HG03378 (cell line): ENCODE data around the gene L1TD1.
"Not testable (repeated sequence)": the region's sequence is repeated elsewhere in the genome, so short reads cannot be mapped to it uniquely, and the experiment has no call there.

Experiments used
- ATAC-seq: cut with Tn5 transposase; IDR thresholded peaks from one replicate; pipeline ENCODE4 v1.9.1; 2021; ENCODE audit warnings: mild to moderate bottlenecking, moderate library complexity; ENCODE audit not compliant: unreplicated experiment

Gene L1TD1

DNA sequence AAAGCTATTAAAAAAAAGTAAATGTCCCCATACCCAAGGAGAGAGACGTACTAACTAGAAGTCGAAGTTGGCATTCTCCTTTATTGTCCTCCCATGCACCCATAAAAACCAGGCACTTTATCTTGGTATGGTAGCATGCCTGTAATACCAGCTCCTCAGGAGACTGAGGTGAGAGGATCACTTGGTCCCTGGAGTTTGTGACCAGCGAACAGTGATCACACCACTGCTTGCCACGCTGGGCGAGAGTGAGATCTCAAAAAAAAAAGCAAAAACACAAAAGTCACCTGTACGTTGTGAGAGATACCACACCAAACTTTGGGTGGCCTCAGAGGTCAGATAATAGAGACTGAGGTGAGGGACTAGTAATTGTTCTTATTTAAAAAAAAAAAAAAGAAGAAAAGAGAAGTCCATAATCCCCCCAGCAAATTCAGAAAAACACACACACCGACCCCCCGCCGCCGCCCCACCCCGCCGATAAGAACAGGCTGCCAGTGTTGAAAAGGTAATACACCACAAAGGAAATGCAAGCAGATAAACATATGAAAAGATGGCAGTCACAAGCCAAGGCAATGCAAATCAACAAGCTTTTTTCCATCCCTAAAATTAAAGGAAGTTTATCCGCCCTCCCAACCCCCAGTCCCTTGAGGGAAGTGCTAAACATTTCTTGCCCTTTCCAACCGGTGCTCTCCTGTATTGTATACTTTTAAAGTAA, 3.6 kb downstream of the L1TD1 start:
- ATAC-seq, result no peak

DNA sequence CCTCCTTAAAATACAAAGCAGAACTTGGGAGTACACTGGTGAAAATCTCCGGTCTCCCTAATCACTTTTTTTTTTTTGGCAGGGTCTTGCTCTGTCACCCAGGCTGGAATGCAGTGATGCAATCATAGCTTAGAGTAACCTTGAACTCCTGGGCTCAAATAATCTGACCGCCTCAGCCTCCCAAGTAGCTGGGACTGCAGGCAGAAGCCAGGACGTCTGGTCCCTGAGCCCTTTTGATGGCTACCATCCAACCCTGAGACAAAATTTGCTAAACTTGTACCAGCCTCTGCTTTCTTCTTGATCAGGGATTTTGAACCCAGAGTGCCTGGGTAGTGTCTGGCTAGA, 4.1 kb downstream of the L1TD1 start:
- ATAC-seq, result no peak

DNA sequence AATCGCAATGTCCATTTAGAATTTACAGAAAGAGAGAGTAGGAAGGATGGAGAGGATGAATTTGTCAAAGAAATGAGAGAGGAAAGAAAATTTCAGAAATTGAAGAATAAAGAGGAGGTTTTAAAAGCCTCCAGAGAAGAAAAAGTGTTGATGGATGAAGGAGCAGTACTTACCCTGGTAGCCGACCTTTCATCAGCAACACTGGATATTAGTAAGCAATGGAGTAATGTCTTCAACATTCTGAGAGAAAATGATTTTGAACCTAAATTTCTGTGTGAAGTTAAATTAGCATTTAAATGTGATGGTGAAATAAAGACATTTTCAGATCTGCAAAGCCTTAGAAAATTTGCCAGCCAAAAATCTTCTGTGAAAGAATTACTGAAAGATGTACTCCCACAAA, 12.5 kb downstream of the L1TD1 start:
- no peak for ATAC-seq

DNA sequence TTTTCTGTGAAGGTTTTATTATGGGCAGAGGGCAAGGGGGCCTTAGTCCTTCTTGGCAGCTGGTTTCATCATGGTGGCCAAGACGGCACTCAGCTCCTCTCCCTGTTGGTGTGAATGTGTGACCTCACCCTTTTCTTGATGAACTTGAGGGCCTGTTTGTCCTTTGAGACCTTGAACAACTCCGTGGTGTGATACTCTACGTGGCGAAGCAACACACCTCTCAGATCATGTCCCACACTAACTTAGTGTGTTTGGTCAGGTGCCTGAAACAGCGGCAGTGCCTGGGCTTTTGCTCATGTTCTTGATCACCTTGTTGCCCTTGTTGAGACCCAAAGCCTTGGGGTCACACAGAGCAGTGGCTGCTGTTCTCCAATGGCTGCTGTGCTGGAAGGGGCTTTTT, 13.4 kb downstream of the L1TD1 start:
- no peak for ATAC-seq

DNA sequence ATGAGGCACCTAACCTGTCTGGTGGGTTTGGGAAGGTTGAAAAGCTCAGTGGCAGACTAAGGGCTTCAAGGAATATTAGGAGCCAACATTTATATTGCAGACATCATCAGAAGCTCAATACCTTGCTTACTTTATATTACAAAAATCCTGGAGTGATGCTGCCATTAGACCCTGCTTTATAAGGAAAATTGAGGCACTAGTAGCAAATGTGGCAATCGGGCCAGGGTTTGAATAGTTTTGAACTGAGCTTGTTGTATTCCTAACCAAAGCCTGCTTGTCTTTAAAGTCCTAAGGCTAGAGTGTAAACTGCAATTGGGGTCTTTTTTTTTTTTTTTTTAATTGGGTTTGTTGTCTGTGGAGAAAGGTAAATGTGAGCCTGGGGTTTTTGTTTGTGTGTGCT, 14.3 kb downstream of the L1TD1 start:
- ATAC-seq, result no peak

DNA sequence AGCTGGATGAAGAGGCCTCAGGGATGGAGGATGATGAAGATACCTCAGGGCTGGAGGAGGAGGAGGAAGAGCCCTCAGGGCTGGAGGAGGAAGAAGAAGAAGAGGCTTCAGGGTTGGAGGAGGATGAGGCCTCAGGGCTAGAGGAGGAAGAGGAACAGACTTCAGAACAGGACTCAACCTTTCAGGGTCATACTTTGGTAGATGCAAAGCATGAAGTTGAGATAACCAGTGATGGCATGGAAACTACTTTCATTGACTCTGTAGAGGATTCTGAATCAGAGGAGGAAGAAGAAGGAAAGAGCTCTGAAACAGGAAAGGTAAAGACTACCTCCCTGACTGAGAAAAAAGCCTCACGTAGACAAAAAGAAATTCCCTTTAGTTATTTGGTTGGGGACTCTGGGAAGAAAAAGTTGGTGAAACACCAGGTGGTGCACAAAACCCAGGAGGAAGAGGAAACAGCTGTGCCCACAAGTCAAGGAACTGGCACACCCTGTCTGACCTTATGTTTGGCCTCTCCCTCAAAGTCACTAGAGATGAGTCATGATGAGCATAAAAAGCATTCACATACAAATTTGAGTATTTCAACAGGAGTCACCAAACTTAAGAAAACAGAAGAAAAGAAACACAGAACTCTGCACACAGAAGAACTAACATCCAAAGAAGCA, 15.4 kb downstream of the L1TD1 start:
- no peak for ATAC-seq

DNA sequence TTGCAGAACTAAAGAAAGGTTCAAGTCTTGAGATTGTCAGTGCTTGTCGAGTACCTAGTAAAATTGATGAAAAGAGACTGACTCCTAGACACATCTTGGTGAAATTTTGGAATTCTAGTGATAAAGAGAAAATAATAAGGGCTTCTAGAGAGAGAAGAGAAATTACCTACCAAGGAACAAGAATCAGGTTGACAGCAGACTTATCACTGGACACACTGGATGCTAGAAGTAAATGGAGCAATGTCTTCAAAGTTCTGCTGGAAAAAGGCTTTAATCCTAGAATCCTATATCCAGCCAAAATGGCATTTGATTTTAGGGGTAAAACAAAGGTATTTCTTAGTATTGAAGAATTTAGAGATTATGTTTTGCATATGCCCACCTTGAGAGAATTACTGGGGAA, 16.3 kb downstream of the L1TD1 start:
- ATAC-seq, result no peak

DNA sequence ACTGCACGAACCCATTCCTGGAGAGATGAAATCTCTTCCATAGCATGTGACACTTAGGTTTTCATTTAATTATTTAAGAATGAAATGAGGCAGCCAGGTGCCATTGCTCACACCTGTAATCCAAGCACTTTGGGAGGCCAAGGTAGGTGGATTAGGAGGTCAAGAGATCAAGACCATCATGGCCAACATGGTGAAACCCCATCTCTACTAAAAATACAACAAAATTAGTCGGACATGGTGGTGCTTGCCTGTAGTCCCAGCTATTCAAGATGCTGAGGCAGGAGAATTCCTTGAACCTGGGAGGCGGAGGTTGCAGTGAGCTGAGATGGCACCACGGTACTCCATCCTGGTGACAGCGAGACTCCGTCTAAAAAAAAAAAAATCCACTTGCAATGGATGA, 17.8 kb downstream of the L1TD1 start:
- no peak for ATAC-seq

DNA sequence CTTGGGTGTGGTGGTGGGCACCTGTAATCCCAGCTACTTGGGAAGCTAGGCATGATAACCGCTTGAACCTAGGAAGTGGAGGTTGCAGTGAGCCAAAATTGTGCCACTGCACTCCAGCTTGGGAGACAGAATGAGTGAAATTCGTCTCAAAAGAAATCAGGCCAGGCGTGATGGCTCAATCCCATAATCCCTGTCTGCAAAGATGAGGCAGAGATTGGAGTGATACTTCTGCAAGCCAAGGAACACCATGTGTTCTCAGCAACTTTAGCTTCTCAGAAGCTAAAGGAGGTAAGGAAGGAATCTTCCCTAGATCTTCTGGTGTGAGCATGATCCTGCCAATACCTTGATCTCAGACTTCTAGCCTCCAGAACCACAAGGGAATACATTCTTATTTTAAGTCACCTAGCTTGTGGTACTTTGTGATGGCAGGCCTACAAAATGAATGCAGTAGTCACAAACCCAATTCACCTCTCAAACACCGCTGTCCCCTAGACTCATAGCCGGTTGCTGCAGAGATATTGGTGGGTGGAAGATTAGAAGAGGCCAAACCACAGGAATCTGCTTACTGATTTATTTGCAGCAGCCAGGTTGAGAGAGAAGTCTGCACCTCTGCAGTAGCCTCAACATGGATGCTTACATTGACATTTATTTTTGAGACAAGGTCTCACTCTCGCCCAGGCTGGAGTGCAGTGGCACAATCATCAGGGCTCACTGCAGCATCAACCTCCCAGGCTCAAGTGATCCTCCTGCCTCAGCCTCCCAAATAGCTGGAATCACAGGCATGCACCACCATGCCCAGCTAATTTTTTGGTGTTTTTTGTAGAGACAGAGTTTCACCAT, 18.6 kb downstream of the L1TD1 start:
- ATAC-seq, result no peak

DNA sequence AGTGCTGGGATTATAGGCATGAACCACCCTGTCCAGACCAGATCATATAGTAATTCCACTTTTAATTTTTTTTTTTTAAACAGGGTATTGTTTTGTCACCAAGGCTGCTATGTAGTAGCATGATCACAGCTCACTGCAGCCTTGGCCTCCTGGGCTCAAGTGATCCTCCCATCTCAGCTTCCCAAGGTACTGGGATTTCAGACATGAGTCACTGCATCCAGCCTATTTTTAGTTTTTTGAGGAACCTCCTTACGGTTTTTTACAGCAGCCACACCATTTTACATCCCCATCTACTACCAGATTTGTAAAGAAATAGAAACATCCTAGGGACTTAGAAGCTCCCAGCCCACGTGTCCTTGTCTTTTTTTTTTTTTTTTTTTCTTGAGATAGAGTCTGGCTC, 24.0 kb downstream of the L1TD1 start:
- ATAC-seq, result no peak

DNA sequence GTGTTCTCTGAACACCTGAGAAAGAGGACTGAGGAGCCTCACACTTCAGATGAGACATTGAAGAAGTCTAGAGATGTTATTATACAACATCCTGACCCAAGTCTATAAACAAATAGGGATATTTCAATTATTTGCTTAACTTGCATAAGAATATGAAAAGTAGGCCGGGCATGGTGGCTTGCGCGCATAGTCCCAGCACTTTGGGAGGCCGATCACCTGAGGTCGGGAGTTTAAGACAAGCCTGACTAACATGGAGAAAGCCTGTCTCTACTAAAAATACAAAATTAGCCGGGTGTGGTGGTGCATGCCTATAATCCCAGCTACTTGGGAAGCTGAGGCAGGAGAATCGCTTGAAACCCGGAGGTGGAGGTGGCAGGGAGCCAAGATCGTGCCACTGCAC, 25.8 kb downstream of the L1TD1 start:
- ATAC-seq, result not testable (repeated sequence)

DNA sequence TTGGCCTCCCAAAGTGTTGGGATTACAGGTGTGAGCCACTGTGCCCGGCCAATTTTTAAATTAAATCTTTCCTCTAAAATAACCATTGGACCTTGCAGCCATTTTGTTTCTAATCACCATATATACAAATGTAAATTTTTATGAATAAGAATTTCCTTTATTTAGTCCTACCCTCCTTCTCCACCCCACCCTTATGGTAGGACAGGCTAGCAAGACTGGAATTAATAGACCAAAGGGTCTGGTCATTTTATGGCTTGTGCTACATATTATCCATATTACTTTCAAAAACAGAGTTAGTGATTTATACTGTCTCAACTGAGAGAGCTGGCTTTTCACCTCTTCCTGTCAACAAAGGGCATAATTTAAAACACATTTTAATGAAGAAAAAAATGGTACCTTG, 26.5 kb downstream of the L1TD1 start:
- ATAC-seq, result no peak

DNA sequence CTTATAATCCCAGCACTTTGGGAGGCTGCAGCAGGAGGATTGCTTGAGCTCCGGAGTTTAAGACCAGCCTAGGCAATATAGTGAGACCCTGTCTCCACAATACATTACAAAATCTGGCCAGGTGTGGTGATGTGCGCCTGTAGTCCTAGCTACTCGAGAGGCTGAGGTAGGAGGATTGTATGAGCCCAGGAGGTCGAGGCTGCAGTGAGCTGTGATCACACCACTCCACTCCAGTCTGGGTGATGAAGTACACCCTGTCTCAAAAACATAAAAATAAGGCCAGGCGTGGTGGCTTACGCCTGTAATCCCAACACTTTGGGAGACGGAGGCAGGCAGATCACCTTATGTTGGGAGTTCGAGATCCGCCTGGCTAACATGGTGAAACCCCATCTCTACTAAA, 27.7 kb downstream of the L1TD1 start:
- ATAC-seq, result no peak

DNA sequence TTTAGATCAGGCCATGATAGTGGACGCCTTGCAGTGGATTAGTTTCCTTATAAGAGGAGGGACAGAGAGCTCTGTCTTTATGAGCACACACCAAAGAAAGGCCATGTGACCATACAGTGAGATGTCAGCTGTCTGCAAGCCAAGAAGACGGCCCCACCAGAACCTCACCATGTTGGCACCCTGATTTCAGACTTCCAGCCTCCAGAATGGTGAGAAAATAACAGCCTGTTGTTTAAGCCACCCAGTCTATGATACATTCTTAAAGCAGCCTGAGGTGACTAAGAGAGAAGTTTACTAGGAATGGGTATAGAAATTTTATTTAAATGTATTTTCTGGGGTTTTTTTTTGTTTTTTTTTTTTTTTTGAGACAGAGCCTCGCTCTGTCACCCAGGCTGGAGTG, 29.5 kb downstream of the L1TD1 start:
- ATAC-seq, result no peak

DNA sequence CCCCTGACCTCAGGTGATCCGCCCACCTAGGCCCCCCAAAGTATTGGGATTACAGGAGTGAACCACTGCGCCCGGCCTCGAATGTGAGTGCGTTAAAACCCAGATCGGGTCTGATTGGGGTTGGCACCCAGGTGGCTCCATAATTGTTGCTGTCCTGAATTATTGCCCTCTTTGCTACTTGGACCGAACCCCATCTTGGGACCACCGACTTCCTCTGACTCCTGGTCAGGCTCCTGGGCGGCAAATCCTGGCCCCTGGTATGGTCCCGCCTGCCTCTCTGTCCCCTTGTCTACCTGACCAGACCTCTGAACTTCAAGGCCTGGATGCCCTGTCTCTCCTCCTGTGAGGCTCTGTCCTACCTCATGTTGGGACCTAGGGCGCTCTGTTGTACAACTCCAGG, 32.8 kb downstream of the L1TD1 start:
- no peak for ATAC-seq

DNA sequence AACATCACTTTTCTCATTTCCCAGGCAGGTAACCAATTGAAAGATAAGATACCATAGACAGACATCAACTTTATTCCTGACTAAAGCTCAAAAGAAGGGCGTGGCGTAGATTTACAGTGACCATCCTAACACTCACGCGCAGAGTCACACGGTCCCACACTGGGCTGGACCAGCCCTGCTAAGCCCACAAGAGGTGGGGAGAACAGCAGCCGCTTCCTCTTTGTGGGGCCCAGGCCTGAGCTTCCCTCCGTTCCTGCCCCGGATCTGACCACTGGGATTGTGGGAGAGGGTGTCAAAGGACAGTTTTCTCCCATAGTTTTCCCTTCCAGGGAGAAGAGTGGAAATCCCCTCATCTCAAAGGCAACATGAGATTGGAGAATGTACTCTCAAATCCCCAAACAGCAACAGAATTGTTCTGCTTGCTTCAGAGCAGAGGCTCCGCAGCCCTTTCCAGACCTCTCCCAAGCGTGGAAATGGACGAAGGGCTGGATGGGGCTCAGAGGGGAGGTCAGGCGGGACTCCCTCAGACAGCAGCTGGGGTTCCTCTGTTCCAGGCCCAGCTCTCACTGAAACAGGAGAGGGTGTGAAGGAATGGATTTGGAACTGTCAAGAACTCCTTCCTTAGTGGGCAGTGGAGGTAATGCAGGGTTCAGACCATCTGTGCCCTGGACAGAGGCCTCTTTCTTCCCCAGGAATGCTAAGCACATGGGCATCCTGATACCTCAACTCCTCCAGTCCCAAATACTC, 33.7 kb downstream of the L1TD1 start:
- ATAC-seq, result no peak

DNA sequence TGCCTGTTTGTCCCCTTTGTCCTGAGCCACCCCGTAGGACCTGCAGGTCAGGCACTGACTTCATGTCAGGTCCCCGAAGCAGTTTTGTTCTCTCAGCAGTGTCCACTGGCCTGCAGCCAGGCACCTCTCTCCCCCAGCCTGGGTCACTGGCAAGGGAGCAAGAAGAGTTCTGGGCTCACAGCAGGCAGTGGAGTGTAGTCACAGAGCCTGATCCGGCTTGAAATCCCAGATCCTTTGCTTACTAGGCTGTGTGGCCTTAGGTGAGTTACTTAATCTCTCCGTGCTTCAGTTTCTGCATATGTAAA, 34.2 kb downstream of the L1TD1 start:
- ATAC-seq, result no peak

DNA sequence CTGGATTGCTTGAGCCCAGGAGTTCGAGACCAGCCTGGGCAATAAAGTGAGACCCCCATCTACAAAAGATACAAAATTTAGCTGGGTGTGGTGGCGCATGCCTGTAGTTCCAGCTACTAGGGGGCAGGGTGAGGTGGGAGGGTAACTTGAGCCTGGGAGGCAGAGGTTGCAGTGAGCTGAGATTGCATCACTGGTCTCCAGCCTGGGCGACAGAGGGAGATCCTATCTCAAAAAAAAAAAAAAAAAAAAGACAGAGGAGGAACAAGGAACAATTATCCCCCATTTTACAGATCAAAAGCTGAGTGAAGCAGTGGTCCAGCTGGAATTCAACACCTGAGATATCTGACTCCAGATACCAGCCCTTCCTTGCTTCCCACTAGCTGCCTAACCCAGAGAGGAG, 34.8 kb downstream of the L1TD1 start:
- ATAC-seq, result no peak

DNA sequence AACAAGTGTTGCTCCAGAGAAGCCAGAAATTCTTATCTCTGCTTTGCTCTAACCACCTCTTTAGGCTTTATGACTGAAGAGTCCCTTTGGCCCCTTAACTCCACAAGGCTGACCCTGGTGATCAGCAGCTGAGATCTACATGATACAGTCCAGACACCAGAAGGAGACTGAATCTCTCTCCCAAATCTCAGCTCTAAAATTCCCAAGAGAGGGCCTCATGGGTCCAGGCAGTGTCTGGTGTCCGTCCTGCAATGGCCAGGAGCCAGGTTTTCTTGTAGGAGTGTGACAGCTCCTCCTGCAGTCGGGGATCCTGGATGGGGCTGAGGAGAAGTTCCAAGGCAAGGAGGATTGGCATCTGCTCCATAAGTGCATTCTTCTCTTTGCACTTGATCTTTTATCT, 35.3 kb downstream of the L1TD1 start:
- no peak for ATAC-seq

DNA sequence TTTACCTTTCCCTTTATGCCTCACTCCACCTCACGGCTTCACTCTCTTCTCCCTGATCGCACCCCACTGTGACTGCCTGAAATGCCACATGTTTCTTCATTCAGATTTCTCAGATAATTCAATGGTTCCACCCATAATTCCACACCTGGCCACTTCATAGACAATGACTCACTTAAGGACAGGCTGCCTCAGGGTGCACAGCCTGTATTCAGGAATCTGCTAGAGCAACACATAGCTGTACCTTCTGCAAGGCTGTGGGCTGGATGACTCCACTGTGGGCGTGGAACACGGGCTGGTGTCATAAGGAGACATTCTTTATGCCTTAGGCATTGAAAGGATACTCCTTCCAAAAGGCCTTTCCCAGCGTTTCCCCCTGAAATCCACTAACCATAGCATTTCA, 36.1 kb downstream of the L1TD1 start:
- no peak for ATAC-seq

DNA sequence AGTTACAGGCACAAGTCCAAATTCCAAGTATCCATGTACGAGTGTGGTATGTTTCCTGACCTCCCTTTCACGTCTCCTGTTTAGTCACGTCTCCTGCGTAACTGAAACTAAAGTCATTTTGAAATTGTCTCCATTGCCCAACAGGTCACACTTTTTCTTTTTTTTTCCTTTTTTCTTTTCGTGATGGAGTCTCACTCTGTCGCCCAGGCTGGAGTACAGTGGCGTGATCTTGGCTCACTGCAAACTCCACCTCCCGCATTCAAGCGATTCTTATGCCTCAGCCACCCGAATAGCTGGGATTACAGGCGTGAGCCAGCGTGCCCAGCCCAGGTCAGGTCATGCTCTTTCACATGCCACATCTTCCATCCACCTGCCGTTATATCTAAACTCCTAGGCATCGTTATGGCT, 38.2 kb downstream of the L1TD1 start:
- no peak for ATAC-seq
